ENCODE data around the gene ADAMTS9. TPM values are rescaled to one million over a fixed set of nuclear protein-coding genes. Genes with fewer than 3 reads are reported as not detected.

ADAMTS9 gene
- total and polyA plus RNA-seq, 2 experiments from 2014 or later, result 0.31 to 0.81 TPM

DNA sequence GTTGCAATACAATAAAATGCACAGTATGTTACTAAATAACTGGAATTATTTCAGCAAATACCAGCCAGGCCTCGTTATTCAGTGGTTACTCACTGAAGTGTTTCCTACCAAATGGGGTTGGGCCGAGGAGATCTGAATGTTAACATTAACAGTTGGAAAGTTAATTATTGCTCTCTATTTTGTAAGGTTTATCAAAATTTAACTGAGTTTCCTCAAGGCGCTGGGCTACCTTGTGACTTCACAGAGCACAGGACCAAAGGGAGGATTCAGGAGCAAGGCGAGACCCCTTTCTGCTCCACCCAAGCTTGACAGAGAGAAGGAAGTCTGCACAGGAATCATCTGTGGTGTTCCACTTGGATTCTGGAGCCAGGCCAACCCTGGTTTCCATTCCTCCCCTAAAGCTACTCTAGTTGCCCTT lies 21.6 kb downstream of the ADAMTS9 start:
- H3K4me1 ChIP-seq (ENCODE audit: insufficient read depth), result no peaks in the 10 kb centered on the region
- H3K4me2 ChIP-seq, result no peak overlapping the region
- no peaks in the 10 kb centered on the region for H3K9me2 ChIP-seq (ENCODE audit: insufficient read depth)
- no peak for TF ChIP-seq ZNF331 (CRISPR knock-in tag; IDR thresholded peaks at IDR 0.05; ENCODE audit: low read depth)
- TF ChIP-seq, protein P1, sequence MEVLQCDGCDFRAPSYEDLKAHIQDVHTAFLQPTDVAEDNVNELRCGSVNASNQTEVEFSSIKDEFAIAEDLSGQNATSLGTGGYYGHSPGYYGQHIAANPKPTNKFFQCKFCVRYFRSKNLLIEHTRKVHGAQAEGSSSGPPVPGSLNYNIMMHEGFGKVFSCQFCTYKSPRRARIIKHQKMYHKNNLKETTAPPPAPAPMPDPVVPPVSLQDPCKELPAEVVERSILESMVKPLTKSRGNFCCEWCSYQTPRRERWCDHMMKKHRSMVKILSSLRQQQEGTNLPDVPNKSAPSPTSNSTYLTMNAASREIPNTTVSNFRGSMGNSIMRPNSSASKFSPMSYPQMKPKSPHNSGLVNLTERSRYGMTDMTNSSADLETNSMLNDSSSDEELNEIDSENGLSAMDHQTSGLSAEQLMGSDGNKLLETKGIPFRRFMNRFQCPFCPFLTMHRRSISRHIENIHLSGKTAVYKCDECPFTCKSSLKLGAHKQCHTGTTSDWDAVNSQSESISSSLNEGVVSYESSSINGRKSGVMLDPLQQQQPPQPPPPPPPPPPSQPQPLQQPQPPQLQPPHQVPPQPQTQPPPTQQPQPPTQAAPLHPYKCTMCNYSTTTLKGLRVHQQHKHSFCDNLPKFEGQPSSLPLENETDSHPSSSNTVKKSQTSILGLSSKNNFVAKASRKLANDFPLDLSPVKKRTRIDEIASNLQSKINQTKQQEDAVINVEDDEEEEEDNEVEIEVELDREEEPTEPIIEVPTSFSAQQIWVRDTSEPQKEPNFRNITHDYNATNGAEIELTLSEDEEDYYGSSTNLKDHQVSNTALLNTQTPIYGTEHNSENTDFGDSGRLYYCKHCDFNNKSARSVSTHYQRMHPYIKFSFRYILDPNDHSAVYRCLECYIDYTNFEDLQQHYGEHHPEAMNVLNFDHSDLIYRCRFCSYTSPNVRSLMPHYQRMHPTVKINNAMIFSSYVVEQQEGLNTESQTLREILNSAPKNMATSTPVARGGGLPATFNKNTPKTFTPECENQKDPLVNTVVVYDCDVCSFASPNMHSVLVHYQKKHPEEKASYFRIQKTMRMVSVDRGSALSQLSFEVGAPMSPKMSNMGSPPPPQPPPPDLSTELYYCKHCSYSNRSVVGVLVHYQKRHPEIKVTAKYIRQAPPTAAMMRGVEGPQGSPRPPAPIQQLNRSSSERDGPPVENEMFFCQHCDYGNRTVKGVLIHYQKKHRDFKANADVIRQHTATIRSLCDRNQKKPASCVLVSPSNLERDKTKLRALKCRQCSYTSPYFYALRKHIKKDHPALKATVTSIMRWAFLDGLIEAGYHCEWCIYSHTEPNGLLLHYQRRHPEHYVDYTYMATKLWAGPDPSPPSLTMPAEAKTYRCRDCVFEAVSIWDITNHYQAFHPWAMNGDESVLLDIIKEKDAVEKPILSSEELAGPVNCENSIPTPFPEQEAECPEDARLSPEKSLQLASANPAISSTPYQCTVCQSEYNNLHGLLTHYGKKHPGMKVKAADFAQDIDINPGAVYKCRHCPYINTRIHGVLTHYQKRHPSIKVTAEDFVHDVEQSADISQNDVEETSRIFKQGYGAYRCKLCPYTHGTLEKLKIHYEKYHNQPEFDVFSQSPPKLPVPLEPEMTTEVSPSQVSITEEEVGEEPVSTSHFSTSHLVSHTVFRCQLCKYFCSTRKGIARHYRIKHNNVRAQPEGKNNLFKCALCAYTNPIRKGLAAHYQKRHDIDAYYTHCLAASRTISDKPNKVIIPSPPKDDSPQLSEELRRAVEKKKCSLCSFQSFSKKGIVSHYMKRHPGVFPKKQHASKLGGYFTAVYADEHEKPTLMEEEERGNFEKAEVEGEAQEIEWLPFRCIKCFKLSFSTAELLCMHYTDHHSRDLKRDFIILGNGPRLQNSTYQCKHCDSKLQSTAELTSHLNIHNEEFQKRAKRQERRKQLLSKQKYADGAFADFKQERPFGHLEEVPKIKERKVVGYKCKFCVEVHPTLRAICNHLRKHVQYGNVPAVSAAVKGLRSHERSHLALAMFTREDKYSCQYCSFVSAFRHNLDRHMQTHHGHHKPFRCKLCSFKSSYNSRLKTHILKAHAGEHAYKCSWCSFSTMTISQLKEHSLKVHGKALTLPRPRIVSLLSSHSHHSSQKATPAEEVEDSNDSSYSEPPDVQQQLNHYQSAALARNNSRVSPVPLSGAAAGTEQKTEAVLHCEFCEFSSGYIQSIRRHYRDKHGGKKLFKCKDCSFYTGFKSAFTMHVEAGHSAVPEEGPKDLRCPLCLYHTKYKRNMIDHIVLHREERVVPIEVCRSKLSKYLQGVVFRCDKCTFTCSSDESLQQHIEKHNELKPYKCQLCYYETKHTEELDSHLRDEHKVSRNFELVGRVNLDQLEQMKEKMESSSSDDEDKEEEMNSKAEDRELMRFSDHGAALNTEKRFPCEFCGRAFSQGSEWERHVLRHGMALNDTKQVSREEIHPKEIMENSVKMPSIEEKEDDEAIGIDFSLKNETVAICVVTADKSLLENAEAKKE (CRISPR knock-in tag; IDR thresholded peaks at IDR 0.05), result no peak
- TF ChIP-seq, protein P2, sequence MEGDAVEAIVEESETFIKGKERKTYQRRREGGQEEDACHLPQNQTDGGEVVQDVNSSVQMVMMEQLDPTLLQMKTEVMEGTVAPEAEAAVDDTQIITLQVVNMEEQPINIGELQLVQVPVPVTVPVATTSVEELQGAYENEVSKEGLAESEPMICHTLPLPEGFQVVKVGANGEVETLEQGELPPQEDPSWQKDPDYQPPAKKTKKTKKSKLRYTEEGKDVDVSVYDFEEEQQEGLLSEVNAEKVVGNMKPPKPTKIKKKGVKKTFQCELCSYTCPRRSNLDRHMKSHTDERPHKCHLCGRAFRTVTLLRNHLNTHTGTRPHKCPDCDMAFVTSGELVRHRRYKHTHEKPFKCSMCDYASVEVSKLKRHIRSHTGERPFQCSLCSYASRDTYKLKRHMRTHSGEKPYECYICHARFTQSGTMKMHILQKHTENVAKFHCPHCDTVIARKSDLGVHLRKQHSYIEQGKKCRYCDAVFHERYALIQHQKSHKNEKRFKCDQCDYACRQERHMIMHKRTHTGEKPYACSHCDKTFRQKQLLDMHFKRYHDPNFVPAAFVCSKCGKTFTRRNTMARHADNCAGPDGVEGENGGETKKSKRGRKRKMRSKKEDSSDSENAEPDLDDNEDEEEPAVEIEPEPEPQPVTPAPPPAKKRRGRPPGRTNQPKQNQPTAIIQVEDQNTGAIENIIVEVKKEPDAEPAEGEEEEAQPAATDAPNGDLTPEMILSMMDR (conservative IDR thresholded peaks at IDR 0.05; ENCODE audit: low read depth in 2 of 2), result no peak
- Mint-ChIP-seq H3K4me3 (no peak overlapping the region), H3K9me3 (no peaks in the 10 kb centered on the region), H3K27ac (no peak overlapping the region), H3K27me3 (ENCODE audit: insufficient read depth, low read depth, poor library complexity) (no peaks in the 10 kb centered on the region), H3K4me1 (peaks cover 17% of the 10 kb centered on the region), H3K36me3 (ENCODE audit: low read depth) (no peaks in the 10 kb centered on the region)
- no peaks in the 10 kb centered on the region for H3K27me3 ChIP-seq (ENCODE audit: insufficient read depth)
- 0 out of 2 replicates have a peak, but pooled peaks cover 4% of the 10 kb centered on the region for H4K20me1 ChIP-seq (replicated peaks; ENCODE audit: insufficient read depth)
- H3F3A ChIP-seq (replicated peaks; ENCODE audit: low read depth), result no peaks in the 10 kb centered on the region
- H3K4me3 ChIP-seq, result no peak overlapping the region
- H3K27ac ChIP-seq (ENCODE audit: low read depth), result no peak overlapping the region
- DNase-seq (ENCODE audit: low spot score) (no peak), ATAC-seq (no peak)
- H2AFZ ChIP-seq, result no peak overlapping the region
- no peaks in the 10 kb centered on the region for H3K79me2 ChIP-seq (replicated peaks; ENCODE audit: insufficient read depth)
- no peaks in the 10 kb centered on the region for H3K36me3 ChIP-seq (ENCODE audit: insufficient read depth)

DNA sequence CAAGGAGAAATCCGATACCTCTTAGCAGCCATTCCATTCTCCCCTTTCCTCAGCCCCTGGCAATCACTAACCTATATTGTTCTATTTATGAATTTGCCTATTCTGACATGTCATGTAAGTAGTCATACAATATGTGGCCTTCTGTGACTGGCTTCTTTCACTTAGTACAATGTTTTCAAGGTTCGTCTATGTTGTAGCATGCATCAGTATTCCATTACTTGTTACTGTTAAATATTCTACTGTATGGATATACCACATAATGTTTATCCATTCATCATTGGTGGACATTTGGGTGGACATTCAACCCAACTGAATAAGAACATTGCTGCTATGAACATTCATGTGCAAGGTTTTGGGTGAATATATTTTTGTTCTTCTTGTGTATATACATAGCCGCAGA lies 23.4 kb downstream of the ADAMTS9 start:
- ATAC-seq (no peak), DNase-seq (ENCODE audit: low spot score) (no peak)
- H3K4me3 Mint-ChIP-seq, result no peak overlapping the region
- H2AFZ ChIP-seq, result no peak overlapping the region
- no peaks in the 10 kb centered on the region for H3K9me3 Mint-ChIP-seq
- no peaks in the 10 kb centered on the region for H3K27me3 ChIP-seq (ENCODE audit: insufficient read depth)
- no peaks in the 10 kb centered on the region for H3K4me1 ChIP-seq (ENCODE audit: insufficient read depth)
- H3K4me1 Mint-ChIP-seq, result peaks cover 17% of the 10 kb centered on the region
- H3K79me2 ChIP-seq (replicated peaks; ENCODE audit: insufficient read depth), result no peaks in the 10 kb centered on the region
- no peak for TF ChIP-seq CREB1 (CRISPR knock-in tag; IDR thresholded peaks at IDR 0.05; ENCODE audit: low read depth)
- H3K36me3 ChIP-seq (ENCODE audit: insufficient read depth), result no peaks in the 10 kb centered on the region
- no peaks in the 10 kb centered on the region for H3K9me2 ChIP-seq (ENCODE audit: insufficient read depth)
- no peak overlapping the region for H3K27ac Mint-ChIP-seq
- H4K20me1 ChIP-seq (replicated peaks; ENCODE audit: insufficient read depth), result no peaks in the 10 kb centered on the region
- H3K4me2 ChIP-seq, result no peak overlapping the region
- no peaks in the 10 kb centered on the region for H3K27me3 Mint-ChIP-seq (ENCODE audit: insufficient read depth, low read depth, poor library complexity)
- H3K4me3 ChIP-seq, result no peak overlapping the region
- H3K36me3 Mint-ChIP-seq (ENCODE audit: low read depth), result no peaks in the 10 kb centered on the region
- no peaks in the 10 kb centered on the region for H3F3A ChIP-seq (replicated peaks; ENCODE audit: low read depth)
- H3K27ac ChIP-seq (ENCODE audit: low read depth), result no peak overlapping the region
